ENCODE measurements around the gene KISS1R. TPM values are rescaled to one million over a fixed set of nuclear protein-coding genes. Genes with fewer than 3 reads are reported as not detected.

KISS1R gene
- total RNA-seq, 1 experiment from 2014 or later, result not detected

DNA sequence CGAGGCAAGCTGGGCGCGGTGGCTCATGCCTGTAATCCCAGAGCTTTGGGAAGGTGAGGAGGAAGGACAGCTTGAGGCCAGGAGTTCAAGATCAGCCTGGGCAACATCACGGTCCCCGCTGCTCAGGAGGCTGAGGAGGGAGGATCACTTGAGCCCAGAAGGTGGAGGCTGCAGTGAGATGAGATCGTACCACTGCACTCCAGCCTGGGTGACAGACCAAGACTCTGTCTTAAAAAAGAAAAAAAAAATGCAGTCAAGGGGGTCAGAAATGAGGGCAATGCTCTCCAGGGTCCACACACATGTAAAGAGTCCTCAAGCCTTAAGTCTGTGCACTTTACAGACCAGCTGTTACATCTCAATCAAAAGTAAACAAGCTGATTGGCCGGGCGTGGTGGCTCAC is 12.6 kb upstream of the KISS1R start:
- Mint-ChIP-seq H3K27ac (ENCODE audit: unreplicated experiment) (no peak overlapping the region), H3K36me3 (ENCODE audit: insufficient read depth, unreplicated experiment) (peaks cover 18% of the 10 kb centered on the region), H3K4me3 (ENCODE audit: low read depth, unreplicated experiment) (no peak overlapping the region), H3K9me3 (ENCODE audit: low read depth, unreplicated experiment) (no peaks in the 10 kb centered on the region), H3K4me1 (ENCODE audit: low read depth, unreplicated experiment) (peaks cover 4% of the 10 kb centered on the region), H3K27me3 (ENCODE audit: unreplicated experiment) (no peaks in the 10 kb centered on the region)
- BruUV-seq (replicated peaks), result no TSS peak
- intact Hi-C loops (cut with micrococcal nuclease; ENCODE audit: unreplicated experiment), result no loop called here
- DNase-seq, result no peak
- TF ChIP-seq, protein P1, sequence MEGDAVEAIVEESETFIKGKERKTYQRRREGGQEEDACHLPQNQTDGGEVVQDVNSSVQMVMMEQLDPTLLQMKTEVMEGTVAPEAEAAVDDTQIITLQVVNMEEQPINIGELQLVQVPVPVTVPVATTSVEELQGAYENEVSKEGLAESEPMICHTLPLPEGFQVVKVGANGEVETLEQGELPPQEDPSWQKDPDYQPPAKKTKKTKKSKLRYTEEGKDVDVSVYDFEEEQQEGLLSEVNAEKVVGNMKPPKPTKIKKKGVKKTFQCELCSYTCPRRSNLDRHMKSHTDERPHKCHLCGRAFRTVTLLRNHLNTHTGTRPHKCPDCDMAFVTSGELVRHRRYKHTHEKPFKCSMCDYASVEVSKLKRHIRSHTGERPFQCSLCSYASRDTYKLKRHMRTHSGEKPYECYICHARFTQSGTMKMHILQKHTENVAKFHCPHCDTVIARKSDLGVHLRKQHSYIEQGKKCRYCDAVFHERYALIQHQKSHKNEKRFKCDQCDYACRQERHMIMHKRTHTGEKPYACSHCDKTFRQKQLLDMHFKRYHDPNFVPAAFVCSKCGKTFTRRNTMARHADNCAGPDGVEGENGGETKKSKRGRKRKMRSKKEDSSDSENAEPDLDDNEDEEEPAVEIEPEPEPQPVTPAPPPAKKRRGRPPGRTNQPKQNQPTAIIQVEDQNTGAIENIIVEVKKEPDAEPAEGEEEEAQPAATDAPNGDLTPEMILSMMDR (IDR thresholded peaks at IDR 0.05; ENCODE audit: unreplicated experiment), result no peak
- CTCF ChIA-PET, result no interaction called here

DNA sequence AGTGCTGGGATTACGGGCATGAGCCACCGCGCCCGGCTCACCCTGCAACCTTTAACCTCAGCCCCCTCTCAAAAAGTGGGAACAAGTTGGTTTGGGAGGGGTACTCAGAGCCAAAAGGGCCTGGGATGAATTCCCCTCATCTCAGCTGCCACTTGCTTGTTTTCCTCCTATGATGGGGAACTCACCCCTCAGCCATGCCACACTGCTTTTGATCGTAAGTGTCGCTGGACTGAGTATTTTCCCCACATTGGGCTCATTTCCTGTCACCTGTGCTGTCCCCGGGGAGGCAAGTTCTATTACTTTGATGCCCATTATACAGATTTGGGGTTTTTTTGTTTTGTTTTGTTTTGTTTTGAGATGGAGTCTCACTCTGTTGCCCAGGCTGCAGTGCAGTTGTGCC is 10.7 kb upstream of the KISS1R start:
- DNase-seq, result no peak
- Mint-ChIP-seq H3K27me3 (ENCODE audit: unreplicated experiment) (no peaks in the 10 kb centered on the region), H3K4me3 (ENCODE audit: low read depth, unreplicated experiment) (no peak overlapping the region), H3K4me1 (ENCODE audit: low read depth, unreplicated experiment) (peaks cover 8% of the 10 kb centered on the region), H3K9me3 (ENCODE audit: low read depth, unreplicated experiment) (no peaks in the 10 kb centered on the region), H3K36me3 (ENCODE audit: insufficient read depth, unreplicated experiment) (peaks cover 28% of the 10 kb centered on the region), H3K27ac (ENCODE audit: unreplicated experiment) (no peak overlapping the region)
- CTCF ChIA-PET, result no interaction called here
- intact Hi-C loops (cut with micrococcal nuclease; ENCODE audit: unreplicated experiment), result no loop called here
- no TSS peak for BruUV-seq (replicated peaks)
- TF ChIP-seq, protein P1 (IDR thresholded peaks at IDR 0.05; ENCODE audit: unreplicated experiment), result no peak

DNA sequence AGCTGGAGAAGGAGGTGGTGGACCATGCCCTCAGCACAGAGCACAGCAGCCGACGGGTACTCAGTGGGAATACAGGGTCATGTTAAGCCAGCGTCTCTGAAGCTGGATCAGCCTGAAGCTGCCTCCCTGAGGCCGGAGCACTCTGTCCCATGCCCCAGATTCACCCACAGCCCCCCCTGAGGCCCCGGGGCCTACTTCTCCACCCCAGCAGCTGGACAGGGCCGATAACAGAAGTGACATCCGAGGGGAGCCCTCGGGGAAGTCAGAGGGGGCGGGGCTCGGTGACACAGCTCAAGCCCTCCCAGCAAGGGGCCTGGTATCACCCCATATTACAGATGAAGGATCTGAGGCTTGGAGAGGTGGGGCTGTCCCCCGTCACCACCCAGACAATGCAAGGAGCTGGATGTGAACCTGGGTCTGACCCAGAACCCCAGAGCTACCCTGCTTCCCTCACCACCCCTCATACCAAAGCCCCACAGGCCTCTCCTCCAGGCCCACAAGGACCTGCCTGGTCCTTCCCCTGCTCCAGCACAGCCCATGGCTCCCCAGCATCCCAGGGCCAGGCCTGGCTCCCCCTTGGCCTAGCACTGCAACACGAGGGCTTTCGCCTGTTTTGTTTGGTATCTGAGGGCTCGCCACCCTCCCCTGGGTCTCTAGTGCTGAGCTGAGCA is 9.8 kb upstream of the KISS1R start:
- Mint-ChIP-seq H3K27me3 (ENCODE audit: unreplicated experiment) (no peaks in the 10 kb centered on the region), H3K9me3 (ENCODE audit: low read depth, unreplicated experiment) (no peaks in the 10 kb centered on the region), H3K27ac (ENCODE audit: unreplicated experiment) (no peak overlapping the region), H3K4me1 (ENCODE audit: low read depth, unreplicated experiment) (peaks cover 8% of the 10 kb centered on the region), H3K4me3 (ENCODE audit: low read depth, unreplicated experiment) (no peak overlapping the region), H3K36me3 (ENCODE audit: insufficient read depth, unreplicated experiment) (peaks cover 23% of the 10 kb centered on the region)
- no peak for DNase-seq
- intact Hi-C loops (cut with micrococcal nuclease; ENCODE audit: unreplicated experiment), result no loop called here
- TF ChIP-seq, protein P1 (IDR thresholded peaks at IDR 0.05; ENCODE audit: unreplicated experiment), result no peak
- CTCF ChIA-PET, result no interaction called here
- BruUV-seq (replicated peaks), result no TSS peak

DNA sequence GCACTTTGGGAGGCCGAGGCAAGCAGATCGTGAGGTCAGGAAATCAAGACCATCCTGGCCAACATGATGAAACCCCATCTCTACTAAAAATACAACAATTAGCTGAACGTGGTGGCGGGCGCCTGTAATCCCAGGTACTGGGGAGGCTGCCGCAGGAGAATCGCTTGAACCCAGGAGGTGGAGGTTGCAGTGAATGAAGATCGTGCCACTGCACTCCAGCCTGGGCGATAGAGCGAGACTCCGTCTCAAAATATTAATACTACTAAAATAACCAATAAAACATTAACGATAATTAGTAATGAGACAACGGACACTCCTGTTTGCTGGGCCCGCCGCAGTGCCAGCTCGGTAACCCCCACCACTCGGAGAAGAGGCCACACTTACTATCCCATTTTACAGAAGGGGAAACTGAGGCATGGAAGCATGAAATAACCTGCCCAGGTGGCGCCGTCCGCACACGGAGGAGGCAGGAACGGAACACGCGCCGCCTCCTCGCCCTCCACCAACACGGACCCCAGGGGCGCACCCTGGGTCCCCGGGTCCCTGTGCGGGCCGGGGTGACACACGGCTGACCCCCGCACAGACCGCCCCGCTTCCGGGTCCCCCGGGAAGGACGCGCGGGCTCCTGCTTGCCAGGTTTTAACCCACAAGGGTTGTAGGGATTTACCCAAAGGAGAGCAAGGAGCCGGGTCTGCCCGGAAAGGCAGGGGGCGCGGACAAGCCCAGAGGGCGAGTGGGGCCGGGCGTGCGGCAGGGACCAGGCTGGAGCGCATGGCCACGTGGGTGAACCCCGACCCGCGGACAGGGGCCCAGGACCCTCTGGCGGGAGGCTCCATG is 5.7 kb upstream of the KISS1R start:
- intact Hi-C loops (cut with micrococcal nuclease; ENCODE audit: unreplicated experiment), result no loop called here
- no peak for DNase-seq
- TF ChIP-seq, protein P1 (IDR thresholded peaks at IDR 0.05; ENCODE audit: unreplicated experiment), result no peak
- CTCF ChIA-PET, result no interaction called here
- no peak overlapping the region for H3K27ac Mint-ChIP-seq (ENCODE audit: unreplicated experiment)
- peaks cover 29% of the 10 kb centered on the region for H3K36me3 Mint-ChIP-seq (ENCODE audit: insufficient read depth, unreplicated experiment)
- H3K27me3 Mint-ChIP-seq (ENCODE audit: unreplicated experiment), result no peaks in the 10 kb centered on the region
- H3K4me3 Mint-ChIP-seq (ENCODE audit: low read depth, unreplicated experiment), result peak overlapping the region; percentile 73
- BruUV-seq (replicated peaks), result no TSS peak
- no peaks in the 10 kb centered on the region for H3K9me3 Mint-ChIP-seq (ENCODE audit: low read depth, unreplicated experiment)
- peaks cover 8% of the 10 kb centered on the region for H3K4me1 Mint-ChIP-seq (ENCODE audit: low read depth, unreplicated experiment)

Data from Calu3 (cell line).